AG04449 (cell line): ENCODE data around the gene HRK.
"Not testable (repeated sequence)": the region's sequence is repeated elsewhere in the genome, so short reads cannot be mapped to it uniquely, and the experiment has no call there.

Experiments used
- CTCF ChIA-PET: fragments of 350-600 bp; formaldehyde crosslinking; extraction: SDS; loops from one replicate; lab custom pipeline; 2021; ENCODE audit warnings: antibody characterized with exemption; lab: Yijun Ruan, JAX
- POLR2A ChIA-PET: fragments of 400-600, 350-600 bp; formaldehyde crosslinking; extraction: SDS; loops from one replicate; lab custom pipeline; 2020; ENCODE audit warnings: antibody characterized with exemption, inconsistent platforms; lab: Yijun Ruan, JAX
- DNase-seq: peaks from one replicate; pipeline ENCODE4 v3.0.0-alpha.2; 2010; ENCODE audit warnings: low read depth, low spot score
- H3K4me3 ChIP-seq: 2 replicates; pipeline ENCODE4 v1.5.1; 2011; ENCODE audit warnings: low read depth, mild to moderate bottlenecking, control low read depth, low read length
- CTCF ChIP-seq: IDR thresholded peaks from one replicate; pipeline ENCODE4 v1.5.1; 2011; ENCODE audit warnings: mild to moderate bottlenecking, moderate library complexity, low read length, control low read depth, inconsistent platforms; ENCODE audit not compliant: insufficient read depth; ENCODE audit errors: missing control alignments

The HRK gene

DNA sequence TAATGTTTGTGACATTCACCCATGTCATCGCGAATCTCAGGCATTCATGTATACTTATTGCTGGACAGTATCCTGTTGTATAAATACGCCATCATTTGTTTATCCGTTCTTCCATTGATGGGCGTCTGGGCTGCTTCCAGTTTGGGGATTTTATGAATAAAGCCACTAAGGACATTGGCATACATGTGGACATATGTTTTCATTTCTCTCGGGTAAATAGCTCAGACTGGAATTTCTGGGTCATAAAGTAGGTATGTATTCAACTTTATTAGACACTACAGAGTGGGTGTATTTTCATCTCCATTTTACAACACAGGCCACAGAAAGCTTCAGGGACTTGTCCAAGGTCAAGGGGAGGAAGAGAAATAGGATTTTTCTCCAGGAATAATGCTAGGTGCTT is 48.9 kb downstream of the HRK start:
- CTCF ChIA-PET = no interaction called here
- POLR2A ChIA-PET = no interaction called here
- no peak for TF ChIP-seq CTCF
- DNase-seq = peak; percentile 7
- H3K4me3 ChIP-seq = no peak overlapping the region

DNA sequence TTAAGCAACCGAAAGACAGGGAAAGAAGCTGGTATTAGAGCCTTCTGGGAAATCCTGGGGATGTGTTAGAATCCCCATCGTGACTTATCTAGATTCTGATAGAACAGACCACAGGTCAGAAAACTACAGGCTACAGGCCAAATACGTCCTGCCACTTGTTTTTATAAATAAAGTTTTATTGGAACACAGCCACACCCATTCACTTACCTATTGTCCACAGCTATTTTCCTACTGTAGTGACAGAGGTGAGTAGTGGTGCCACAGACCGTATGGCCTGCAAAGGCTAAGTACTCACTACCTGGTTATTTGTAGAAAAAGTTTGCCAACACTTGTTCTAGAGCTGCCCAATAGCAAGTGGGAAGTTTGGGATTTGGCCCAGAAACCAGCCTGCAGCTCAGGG is 53.8 kb downstream of the HRK start:
- ChIA-PET CTCF (no interaction called here), POLR2A (no interaction called here)
- H3K4me3 ChIP-seq = no peak overlapping the region
- DNase-seq = no peak
- TF ChIP-seq CTCF = no peak

DNA sequence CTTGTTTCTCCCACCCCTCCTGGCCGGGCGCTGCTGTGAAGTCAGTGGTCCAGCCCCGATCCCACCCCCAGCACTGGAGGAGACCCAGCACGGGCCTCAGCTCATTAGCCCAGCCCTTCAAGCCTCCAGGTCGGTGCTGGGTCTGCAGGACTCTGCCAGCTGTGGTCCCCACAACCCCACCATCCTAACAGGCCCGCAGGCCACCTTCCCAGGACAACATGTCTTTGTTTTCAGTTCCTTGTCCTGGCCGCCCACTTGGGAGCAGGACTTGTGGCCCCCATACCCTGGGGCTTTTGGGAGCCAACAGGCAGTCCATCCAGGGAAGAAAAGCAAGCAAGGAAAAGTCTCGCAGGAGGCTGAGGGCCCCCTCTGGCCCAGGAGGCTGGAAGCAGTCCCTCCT is 60.0 kb downstream of the HRK start:
- ChIA-PET POLR2A (no interaction called here), CTCF (no interaction called here)
- TF ChIP-seq CTCF = no peak
- DNase-seq = no peak
- H3K4me3 ChIP-seq = no peak overlapping the region

- CTCF ChIA-PET = interaction anchor here (1.1 kb wide), 1 partner anchor 111 kb away, joined by 3 read pairs; no protein-coding TSS in a partner anchor
- POLR2A ChIA-PET = no interaction called here
- TF ChIP-seq CTCF = no peak
- H3K4me3 ChIP-seq = no peak overlapping the region
- DNase-seq = no peak
Measured at GRCh38 chr12:116820064-116820656, 61.1 kb downstream of the HRK start.

DNA sequence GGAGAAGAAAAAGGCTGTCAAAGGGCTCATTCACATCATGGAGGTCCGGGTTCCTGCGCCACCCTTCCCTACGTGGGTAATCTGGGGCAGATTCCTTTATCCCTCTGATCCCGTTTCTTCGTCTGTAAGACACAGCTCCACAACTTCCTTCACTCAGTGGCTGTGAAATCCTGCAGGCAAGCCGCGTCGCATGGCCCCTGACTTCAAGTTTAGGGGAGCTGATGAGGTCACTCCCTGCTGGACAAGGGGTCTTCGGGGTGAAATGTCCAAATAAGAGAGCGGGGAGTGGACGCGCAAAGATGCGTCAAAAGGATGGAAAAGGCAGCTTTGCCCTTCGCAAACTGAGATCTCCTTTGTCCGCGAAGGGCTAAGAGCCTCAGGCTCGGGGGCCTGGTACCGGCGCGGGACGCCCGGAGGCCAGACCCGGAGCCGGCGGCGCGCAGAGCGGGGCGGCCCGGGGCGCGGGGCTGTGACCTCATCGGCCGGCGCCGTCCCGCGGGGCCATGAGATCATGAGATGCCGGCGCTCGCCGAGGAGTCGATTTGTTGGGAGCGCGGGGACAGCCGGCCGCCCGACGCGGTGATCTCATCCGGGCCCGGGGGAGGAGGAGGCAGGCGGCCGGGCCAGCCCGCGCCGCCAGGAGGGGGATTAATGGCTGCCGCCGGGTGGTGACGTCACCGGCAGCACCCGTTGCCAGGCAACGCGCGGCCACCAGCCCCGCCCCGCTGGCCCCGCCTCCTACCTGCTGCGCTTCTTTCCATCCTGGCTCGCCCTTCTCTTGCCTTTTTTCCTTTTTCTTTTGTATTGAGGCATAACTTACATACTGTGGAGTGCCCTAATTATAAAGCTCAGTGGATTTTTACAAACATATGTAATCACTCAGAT is 62.1 kb downstream of the HRK start:
- POLR2A ChIA-PET = no interaction called here
- H3K4me3 ChIP-seq = peak overlapping the region; percentile 85
- DNase-seq = peak; percentile 46
- TF ChIP-seq CTCF = no peak
- CTCF ChIA-PET = interaction anchor here (1.1 kb wide), 1 partner anchor 110 kb away, joined by 3 read pairs; no protein-coding TSS in a partner anchor

GRCh38 chr12:116818341-116818856 is 62.8 kb downstream of the HRK start:
- ChIA-PET POLR2A (no interaction called here), CTCF (interaction anchor here (0.8 kb wide), 1 partner anchor 115 kb away, joined by 3 read pairs; no protein-coding TSS in a partner anchor)
- no peak for DNase-seq
- TF ChIP-seq CTCF = no peak
- peak overlapping the region; percentile 85 for H3K4me3 ChIP-seq

DNA sequence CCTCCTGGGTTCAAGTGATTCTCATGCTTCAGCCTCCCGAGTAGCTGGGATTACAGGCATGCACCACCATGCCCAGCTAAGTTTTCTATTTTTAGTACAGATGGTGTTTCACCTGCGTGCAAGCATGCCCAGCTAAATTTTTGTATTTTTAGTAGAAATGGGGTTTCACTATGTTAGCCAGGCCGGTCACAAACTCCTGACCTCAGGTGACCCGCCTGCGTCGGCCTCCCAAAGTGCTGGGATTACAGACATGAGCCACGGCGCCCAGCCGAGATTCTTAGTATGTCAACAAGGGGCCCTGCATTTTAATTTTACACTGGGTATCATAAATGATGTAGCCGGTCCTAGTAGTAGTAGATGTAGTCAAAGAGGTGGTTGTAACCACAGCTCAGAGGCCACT is 66.5 kb downstream of the HRK start:
- H3K4me3 ChIP-seq, POLR2A ChIA-PET, DNase-seq, CTCF ChIA-PET: not testable (repeated sequence)
